Activated T-helper 1 cell treated with Interleukin-2 at 50 U/mL for 16 hours (primary cell): ENCODE results near the gene RALB.
"Not testable (repeated sequence)": the region's sequence is repeated elsewhere in the genome, so short reads cannot be mapped to it uniquely, and the experiment has no call there.

Experiments used
- DNase-seq: peaks from one replicate; pipeline ENCODE4 v3.0.0-alpha.2; 2020; ENCODE audit warnings: low read depth

The RALB gene

DNA sequence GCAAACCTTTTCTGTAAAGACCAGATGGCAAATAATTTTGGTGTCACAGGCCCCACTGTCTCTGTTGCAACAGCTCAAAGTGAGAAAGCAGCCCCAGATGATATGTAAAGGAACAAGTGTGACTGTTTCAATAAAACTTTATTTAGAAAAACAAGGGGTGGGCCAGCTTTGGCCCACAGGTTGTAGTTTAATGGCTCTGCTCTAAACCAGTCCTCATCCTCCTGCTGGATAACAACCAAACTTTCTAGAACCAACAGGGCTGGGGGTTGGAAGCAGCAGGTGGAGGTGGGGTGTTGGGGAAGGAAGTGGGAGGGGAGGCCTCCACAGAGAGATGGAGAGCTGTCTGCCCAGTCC lies 64.5 kb downstream of the RALB start:
- no peak for DNase-seq

DNA sequence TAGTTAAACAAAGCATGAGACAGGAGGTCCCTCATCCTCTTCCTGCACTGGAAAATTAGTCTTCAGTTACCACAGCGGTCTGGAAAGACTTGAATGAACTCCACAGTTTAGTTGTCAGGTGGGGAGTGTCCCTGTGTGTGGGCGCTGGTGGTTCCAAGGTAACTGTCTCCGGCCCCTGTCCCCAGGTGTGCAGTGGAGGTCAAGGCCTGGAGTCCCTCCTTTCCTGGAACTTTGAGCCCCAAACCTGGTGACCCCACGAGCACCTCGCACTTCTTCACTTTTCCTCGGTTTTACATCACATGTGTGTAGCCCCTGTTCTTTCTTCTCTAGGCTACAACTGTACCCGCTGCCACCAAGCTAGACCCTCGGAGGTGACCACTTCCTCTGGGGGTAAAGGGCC lies 65.3 kb downstream of the RALB start:
- no peak for DNase-seq

DNA sequence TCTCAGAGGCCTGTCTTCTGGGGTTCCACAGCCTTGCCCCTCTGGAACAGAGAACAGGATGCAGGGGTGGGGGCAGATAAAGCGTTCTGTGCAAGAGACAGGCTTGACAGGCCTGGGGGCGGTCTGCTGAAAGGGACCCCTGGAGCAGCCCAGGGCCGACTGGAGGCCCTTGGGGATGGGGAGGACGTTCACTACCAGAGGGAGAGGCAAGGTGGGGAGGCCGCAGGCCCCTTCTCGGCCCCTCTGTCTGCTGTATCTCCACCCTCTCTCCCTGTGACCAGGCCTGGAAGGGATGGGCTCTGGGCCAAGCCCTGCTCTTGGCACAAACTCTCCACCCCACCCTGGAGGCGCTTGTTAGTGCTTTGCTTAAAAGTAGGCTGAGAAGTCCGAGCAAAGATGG lies 66.0 kb downstream of the RALB start:
- no peak for DNase-seq

DNA sequence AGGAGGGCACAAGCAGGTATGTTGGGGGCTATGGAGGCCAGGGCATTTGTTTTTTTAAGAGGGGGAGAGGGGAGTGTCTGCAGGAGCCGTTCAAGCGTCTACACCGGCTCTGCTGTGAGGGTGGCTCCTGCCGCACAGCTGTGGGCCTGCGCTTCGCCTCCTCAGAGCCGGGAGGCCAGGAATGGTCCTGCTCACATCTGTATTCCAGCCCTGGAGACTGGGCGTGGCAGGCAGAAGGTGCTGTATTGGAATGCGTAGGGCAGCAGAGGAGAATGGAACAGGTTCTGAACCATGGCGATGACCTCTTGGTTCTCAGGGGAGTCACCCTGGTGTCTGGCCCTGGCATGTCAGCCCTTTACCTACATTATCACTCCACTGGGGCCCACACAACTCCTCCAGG lies 66.5 kb downstream of the RALB start:
- DNase-seq = no peak

DNA sequence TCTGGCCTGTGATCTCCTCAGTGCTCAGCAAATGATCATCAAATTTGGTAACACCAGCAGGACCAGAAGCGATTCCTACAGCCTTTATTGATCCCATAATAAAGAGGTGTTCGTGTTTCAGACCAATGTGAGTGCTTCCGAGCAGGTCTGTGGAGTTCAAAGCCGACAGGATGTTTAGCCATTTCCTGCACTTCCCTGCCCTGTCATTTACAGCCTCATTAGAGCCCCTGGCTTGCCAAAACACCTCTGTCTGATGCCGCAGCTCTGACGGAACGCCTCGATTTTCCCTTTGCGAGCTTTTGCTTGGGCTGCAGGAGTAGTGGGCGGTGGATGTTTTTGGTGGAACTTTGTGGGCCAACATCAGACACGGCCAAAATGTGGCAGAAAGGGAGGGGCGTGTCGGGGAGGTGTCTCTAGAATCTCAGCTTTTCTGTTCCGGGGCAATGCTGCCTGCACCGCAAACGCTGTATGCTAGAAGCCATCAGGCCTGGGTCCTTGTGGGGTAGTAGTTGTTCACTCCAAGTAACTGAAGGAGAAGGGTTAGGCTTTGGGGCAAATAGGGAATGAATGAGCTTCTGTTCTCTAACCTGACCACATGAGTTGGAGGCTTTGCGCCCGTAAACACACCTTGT lies 67.2 kb downstream of the RALB start:
- no peak for DNase-seq

DNA sequence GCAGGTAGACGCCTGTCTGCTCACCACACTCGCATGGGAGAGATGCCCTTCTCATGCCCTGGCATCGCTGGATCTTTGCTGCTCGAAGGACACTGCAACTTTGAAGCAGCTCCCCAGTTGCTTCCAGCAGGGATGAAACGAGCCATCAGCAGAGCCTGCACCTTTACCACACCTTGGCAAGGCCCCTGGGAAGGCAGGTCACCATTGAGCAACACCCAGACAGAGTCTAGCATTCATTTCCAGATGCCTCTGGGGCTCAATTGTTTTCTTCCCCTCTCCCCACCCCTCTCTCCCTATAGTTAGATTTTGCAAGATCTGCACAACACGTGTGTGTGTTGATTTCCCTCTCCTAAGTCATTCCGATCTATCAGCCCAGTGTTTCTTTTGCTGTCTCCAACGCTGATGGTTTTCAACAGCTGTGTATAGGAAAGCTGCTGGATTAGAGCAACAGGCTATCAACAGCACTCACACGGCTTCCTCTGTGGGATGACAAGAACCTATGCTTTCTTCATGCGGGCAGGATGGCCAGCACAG lies 67.7 kb downstream of the RALB start:
- DNase-seq = no peak

DNA sequence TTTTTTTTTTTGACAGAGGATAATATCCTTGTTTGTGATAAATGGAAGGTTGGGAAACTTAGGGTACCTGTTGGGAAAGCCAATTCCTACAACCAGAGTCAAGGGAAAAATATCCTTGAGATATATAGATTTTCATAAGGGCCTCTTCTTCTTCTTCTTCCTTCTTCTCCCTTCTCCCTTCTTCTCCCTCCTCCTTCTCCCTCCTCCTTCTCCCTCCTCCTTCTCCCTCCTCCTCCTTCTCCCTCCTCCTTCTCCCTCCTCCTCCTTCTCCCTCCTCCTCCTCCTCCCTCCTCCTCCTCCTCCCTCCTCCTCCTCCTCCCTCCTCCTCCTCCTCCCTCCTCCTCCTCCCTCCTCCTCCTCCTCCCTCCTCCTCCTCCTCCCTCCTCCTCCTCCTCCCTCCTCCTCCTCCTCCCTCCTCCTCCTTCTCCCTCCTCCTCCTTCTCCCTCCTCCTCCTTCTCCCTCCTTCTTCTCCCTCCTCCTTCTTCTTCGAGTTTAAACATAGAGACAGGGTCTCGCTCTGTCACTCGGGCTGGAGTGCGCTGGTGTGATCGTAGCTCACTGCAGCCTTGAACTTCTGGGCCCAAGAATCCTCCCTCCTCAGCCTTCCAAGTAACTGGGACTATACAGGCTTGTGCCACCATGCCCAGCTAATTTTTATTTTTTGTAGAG lies 68.4 kb downstream of the RALB start:
- not testable (repeated sequence) for DNase-seq

DNA sequence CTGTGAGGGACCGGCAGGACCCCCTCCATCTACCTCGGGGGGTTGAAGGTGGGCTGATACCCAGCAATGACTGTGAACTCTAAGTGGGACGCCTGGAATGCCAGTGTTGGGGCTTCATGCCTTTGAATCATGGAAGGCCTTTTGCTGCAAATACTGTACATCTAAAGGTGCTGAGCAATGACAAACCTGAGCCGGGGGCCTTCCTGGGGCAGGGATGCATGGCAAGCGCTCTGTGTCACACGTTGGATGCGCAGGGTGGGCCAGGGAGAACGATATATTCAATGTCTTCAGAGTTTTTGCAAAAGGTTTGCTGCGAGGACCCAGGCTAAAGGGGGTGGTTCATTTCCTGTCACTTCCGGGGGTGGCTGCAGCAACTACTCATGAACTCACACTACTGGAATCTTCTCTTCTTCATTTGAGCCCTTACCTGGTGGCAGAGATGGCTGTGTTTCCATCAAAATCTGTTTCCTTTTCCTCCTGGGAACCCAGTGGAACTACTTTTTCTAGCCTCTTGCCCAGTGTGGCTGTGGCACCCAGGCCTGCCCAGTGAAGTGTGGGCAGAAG lies 69.2 kb downstream of the RALB start:
- no peak for DNase-seq

DNA sequence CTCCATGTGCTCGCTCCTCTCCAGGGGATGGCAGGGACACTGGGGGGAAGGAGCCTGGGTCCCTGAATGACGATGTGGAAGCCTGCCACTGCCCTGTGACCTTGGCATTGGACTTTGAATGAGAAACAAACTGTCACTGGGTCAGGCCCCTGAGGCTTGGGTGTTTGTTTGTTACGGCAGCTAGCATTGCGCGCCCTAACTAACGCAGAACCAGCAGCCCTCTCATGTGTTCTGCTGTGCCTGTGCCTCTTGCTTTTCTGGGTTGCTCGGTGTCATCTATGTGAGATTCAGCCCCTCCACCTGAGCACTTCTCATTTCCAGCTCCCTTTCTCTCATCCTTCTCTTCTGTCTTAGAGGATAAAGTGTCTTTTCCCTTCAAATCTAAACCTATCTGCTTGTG lies 69.7 kb downstream of the RALB start:
- no peak for DNase-seq

DNA sequence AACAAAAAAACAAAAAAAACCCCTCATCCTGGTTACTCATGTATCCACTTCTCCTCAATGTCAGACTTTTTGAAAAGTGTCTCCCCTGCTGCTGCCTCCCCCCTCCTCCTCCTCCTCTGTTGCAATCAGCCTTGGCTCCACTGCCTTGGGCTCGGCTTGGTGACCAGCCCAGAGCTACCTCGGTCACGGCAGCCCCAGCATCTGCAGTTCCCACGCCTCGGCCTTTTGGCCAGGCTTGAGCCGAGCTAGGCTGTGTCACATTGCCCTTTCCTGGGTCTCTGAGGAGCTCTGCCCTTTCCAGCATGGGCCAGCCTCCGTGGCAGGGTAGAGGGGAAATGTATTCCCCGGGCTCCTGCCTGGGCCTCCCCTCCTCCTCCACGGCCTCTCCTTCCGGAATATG lies 70.6 kb downstream of the RALB start:
- no peak for DNase-seq

DNA sequence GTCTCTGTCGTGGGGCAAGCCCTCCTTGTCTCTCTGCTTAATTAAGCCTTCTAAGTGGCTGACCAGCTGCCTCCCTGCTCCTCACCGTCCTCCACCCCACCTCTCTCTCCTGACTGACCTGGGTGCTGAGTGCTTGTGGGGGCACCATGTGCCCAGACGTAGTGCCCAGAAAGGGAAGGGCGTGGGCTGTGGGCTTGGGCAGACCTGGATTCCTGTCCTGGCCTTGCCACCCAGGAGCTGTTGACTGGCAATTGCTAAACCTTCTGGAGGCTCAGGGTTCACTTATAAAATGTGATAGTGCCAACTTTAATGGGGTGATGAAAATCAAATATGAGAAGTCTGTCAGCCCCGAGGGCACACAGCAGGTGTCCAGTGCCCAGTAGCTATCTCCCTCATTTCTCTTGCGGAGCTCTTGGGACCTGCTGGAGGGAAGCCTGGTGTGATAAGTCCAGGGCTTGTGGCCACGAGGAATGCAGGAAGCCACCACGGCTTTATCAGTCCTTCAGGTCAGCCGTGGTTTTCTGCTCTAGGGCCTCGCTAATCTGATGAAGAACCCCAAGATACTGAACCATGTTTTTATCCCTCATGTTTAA lies 71.3 kb downstream of the RALB start:
- no peak for DNase-seq

DNA sequence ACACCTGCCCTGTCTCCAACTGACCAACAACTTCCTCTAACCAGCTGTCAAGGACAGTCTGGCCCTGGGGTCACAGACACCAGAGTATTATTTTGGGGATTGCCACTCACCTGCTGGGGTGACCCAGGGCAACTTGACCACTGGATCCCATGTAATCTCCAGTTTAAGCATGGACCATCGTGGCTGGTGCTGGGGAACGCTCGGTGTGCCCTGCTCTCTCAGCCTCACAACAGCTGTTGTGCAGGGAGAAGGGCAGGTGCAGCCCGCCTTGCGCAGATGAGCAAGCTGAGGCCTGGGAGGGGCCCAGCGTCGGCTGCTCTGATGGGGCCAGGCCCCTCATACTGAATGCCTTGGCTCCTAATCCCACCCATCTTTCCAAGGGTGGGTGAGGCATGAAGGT lies 72.3 kb downstream of the RALB start:
- no peak for DNase-seq

DNA sequence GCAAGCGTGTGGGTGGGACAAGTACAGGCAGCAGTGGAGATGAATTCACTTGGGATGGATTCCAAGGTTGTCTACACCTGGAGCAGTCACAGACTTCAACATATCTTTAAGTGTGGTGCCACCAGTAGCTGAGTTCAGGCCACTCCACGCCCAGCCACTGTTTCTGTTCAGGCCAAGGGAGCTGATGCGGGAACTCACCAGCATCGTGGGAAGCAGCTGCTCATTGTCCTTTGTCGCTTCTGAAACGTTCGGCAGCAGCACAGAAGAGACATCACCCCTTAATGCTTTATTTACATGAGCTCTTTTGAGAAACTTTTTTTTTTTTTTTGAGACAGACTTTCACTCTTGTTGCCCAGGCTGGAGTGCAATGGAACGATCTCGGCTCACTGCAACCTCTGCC lies 73.4 kb downstream of the RALB start:
- DNase-seq = no peak

DNA sequence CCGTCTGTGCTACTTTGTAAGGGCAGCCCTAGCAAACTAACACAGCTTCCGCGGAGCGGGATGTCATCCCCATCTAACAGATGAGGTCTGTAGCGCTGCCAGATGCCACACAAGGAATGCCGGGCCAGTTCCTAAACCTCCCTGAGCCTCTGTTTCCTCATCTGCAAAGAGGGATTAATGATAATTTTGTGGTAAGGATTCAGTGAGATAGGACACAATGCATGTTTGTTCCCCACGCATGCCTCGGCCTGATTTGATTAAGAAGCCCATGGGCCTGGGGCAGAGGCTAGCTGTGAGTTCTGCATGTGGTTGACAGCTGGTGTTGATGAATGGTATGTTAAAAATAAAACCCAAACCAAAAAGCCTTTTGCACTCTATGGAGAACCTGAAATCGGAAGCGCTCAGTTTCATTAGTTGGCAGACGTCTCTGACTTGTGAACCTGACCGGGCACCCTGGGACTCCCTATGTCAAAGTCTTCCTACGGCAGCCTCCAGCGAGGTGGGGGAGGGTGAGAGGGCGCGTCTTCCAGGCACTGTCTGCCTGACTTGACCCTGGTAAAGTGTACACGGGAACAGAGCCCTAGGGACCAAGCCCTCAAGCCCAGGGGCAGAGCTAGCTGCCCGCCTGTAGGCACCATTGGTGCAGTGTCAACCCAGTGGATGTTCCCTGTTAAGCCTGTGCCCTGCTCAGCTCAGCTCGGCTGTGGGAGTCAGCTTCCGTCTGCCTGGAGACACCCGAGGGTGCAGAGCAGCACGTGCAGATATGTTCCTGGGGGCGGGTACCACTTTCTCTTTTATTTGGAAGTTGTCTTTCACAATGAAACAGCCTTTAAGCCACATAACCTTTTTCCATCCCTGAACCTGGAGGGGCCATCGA lies 78.5 kb downstream of the RALB start:
- no peak for DNase-seq

DNA sequence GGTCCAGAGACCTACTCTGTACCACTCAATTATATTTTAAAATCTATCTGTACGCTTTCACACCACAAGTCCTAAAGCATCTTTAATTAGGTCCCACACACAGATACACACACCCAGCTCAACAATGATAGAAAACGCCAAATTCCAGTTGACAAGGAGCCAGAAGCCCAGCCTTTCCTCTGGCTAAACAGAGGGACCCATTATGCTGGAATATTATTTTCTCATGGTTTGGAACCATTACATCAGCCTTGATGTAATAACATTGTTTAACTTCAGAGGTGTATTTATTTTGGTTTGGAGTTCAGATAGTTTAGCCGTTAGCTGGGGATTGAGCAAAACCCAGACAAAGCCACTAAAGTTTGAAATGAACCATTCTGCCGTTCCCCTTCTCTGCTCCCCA lies 79.3 kb downstream of the RALB start:
- no peak for DNase-seq

DNA sequence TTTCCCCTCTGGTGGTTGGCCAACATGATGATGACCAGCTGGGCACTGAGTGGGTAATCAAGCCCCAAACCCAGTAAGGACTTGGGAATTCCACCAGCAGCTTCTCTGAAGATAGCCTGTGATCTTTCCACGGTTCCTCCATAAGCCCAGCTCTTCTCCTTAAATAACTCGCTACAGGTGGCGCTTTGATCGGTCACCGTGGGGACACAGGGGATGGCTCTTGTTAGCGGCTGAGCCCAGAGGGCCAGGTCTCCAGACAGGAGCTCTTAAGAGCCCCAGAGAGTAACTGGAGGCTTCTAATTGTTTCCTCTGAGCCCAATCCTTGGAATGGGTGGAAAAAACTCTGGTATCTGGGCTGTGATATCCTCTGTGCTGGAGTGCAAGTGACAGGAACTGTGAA lies 79.7 kb downstream of the RALB start:
- DNase-seq = no peak

DNA sequence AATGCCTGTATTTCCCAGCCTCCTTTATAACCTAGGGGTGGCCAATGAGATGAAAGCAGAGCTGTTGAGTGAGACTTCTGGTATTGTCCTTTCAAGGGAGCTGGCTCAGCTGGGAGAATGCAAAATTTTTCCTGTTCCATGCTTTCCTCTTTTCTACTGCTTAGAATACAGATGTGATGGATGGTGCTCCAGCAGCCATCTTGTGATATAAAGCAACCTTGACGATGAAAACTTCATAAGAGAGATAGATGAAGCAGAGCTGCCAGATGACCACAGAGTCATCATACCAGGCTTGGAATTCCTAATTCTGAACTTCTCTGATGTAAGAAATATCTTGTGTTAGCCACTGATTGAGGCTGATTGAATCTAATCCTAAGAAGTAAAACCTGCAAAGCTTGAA lies 81.4 kb downstream of the RALB start:
- DNase-seq = no peak

DNA sequence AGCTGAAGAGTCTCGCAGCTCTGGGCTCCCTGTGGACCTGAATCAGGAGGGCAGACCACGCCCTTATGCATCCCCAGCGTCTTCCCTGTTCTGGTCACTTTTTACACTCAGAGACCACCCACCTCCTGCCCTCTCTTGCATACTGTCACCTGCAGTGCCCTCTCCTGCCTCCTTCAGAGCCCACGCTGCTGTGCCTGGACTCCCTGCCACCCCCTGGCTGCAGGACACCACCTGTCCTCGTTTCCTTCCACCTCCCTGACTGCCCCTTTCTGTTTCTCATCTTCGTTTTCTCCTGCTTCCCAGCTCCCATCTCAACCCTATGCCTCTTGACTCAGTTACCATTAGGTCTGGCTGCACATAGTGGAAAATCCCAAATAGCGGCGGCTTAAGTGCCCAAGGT lies 84.1 kb downstream of the RALB start:
- no peak for DNase-seq

DNA sequence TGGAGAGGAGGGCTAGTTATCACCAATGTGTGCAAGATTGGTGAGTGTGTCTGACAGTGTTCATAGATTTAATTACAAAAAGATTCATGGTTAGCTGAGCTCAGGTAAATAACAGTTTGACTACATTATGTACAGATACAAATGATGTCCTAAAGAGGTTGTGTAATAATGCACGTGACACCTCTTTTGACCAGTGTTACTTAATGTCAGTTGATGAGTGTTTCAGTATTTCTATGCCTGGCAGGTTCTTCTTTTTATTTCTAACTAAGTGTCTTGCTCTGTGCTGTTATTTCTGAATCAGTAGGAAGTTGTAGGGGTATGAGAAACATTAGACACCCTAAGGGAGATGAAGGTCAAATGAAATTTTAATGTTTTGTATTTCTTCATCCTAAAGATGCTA lies 85.4 kb downstream of the RALB start:
- no peak for DNase-seq

DNA sequence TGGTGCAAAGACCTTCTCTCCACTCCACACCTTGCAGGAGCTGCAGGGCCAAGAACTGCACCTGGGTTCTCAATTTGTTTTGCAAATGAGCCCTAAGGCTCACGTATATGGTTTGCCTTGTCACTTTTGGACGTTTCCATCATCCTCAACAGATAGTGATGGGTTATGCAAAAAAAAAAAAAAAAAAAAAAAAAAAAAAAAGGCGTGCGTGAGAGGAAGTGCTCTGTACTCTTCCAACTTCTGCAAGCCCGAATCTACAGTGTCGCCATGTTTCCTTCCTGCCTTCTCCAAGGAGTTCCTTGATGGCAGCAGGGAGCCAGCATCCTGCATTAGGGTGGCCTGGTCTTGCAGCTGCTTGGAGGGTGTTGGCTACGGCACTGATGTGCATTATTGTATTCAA lies 89.3 kb downstream of the RALB start:
- no peak for DNase-seq

DNA sequence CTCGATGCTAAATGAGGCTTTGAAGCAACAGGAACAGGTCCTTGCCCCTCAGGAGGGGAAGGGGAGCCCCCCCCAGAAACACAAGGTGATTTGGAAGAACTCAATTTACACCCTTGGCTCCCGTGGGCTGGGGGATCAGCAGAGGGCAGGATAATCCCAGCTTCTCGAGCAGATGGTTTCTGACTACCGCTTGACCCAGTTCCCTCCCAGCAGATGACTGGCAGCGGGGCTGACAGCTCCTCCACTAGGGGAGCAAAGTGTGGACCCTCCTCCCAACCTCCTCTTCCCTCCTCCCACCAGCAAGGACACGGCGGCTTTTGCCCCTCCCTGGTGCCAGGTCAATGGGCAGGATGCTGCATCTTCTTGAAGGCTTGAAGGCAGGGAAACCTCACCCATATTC lies 89.8 kb downstream of the RALB start:
- DNase-seq = no peak

DNA sequence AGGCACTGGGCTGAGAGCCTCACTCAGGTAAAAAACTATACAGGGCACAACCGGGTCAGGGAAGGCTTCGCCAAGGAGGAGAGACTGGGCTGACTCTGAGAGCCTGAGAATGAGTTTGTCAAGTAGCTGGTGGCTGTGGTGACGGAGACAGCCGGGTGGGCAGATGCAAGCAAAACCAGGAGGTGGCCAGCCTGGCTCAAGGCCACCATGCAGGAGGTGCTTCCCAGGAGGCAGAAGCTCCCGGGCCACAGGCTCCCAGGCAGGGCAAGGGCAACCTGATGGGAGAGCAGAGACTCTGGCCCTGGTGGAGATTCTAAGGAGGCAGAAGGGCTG lies 90.4 kb downstream of the RALB start:
- DNase-seq = no peak
